C4-2B (cell line): ENCODE data around the gene ARCN1.

ENCODE experiments used
- H3K27ac ChIP-seq: fragments of 450-650 bp; 2 replicates; pipeline ENCODE4 v1.5.1; 2017
- ZFX ChIP-seq: fragments of 450-650 bp; IDR thresholded peaks from 2 replicates; pipeline ENCODE4 v1.6.1; 2017
- TF ChIP-seq, protein P1 (sequence below): fragments of 450-650 bp; conservative IDR thresholded peaks from 2 replicates; pipeline ENCODE4 v1.5.1; 2017; ENCODE audit warnings: mild to moderate bottlenecking

Gene ARCN1

DNA sequence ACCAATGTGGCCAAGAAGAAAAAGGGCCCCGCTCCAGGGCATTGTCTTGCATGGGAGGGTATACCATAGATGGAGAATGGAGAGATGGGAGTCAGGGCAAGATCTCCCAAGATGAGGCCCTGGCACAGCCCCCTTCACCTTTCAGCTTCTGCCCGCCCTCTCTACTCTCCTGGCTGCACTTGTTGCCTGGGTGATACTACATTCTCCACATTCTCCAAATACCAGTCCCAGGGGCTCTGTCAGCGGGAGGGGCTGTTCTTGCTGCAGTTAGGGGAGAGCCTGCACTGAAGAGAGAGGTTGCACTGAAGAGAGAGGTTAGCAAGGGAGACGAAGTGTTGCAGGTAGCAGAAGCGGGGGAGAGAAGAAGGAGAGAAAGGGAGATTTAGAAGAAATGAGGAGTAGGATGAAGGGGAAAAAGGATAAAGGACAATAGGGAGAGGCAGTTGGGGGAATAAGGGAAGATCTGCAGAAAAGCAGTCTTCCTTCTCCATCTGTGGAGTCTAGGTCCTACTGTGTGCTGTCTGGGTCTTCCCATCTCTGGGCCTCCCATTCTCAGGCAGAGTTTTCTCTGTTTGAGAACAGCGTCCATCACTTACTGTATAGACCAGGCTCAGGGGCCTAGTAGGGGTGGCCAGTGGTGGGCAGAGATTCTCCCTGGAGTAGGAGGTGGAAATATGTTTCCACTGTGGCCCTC, 43.2 kb downstream of the ARCN1 start:
- no peak overlapping the region for H3K27ac ChIP-seq
- TF ChIP-seq ZFX, result no peak
- TF ChIP-seq, protein P1, sequence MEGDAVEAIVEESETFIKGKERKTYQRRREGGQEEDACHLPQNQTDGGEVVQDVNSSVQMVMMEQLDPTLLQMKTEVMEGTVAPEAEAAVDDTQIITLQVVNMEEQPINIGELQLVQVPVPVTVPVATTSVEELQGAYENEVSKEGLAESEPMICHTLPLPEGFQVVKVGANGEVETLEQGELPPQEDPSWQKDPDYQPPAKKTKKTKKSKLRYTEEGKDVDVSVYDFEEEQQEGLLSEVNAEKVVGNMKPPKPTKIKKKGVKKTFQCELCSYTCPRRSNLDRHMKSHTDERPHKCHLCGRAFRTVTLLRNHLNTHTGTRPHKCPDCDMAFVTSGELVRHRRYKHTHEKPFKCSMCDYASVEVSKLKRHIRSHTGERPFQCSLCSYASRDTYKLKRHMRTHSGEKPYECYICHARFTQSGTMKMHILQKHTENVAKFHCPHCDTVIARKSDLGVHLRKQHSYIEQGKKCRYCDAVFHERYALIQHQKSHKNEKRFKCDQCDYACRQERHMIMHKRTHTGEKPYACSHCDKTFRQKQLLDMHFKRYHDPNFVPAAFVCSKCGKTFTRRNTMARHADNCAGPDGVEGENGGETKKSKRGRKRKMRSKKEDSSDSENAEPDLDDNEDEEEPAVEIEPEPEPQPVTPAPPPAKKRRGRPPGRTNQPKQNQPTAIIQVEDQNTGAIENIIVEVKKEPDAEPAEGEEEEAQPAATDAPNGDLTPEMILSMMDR, result no peak

DNA sequence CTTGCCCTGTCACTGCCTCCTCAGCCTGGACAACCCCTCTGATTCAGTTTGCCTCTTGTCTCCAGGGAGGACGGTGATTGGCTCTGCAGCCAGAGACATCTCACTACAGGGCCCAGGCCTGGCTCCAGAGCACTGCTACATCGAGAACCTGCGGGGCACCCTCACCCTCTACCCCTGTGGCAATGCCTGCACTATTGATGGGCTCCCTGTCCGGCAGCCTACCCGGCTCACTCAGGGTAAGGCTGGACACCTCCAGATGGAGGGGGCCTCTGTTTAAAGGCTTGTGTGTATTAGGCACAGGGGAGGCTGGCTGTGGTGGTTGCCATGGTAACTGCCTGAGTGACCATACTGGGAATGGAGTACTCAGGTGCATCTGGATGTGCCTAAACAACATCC, 43.8 kb downstream of the ARCN1 start:
- no peak overlapping the region for H3K27ac ChIP-seq

DNA sequence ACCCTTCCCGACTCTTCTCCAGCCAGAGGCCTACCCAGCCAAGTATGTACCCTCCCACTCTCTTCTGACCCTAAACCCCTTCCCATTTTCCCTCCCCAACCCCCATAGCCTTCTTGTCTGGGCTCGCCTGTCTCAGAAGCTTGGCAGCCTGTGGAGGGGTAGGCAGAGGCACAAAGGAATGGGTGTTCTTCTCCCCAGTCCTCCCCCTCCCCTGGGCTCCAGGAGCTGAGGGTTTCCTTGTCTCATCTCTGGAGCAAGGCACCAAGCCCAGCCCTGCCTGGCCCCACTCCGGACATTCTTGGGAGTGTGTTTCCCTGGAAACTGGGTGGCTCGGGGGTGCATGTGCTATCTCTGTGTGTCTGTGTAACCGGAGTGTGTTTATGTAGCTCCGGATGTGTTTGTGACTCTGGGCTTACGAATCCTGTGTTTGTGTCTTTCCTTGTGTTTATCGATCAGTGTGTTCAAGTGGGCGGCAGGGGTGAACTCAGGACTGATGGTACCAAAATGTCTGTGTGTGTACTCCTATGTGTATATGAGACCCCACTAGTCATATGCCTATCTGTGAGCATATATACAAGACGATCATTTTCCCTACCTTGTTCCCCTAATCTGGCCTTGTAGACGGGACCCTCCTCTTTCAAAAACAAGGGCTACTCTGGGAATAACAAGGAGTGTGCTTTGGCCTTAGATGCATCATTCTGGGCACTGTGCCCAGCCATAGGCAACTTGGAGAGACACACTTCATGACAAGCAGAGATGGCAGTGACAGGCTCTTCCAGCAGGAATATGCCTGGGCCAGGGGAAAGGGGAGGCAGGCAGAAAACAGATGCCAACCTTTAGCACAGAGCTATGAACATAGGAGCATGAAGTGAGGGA, 46.1 kb downstream of the ARCN1 start:
- no peak overlapping the region for H3K27ac ChIP-seq
- TF ChIP-seq ZFX, result no peak
- TF ChIP-seq, protein P1, result no peak

More for the DNA sequence above, 43.8 kb downstream of the ARCN1 start:
- TF ChIP-seq ZFX, result no peak
- TF ChIP-seq, protein P1, result no peak

DNA sequence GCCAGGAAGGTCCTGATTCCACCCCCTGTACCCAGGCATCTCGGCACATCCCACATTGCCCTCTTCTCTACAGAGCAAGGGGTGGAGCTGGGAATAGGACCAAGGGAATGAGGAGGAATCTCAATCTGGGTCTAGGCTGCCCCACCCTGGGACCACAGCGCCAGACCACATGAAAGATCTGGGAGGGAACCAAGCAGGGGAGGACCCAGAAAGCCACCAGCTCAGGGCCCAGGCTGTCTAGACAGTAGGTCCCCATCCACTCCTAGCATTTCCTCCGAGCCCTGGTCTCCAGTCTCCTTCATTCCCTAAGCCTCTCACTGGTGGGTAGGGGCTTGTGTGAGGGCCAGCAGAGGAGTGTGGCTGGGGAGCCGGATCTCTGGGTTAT, 46.8 kb downstream of the ARCN1 start:
- no peak overlapping the region for H3K27ac ChIP-seq
- TF ChIP-seq, protein P1, result no peak
- TF ChIP-seq ZFX, result no peak

DNA sequence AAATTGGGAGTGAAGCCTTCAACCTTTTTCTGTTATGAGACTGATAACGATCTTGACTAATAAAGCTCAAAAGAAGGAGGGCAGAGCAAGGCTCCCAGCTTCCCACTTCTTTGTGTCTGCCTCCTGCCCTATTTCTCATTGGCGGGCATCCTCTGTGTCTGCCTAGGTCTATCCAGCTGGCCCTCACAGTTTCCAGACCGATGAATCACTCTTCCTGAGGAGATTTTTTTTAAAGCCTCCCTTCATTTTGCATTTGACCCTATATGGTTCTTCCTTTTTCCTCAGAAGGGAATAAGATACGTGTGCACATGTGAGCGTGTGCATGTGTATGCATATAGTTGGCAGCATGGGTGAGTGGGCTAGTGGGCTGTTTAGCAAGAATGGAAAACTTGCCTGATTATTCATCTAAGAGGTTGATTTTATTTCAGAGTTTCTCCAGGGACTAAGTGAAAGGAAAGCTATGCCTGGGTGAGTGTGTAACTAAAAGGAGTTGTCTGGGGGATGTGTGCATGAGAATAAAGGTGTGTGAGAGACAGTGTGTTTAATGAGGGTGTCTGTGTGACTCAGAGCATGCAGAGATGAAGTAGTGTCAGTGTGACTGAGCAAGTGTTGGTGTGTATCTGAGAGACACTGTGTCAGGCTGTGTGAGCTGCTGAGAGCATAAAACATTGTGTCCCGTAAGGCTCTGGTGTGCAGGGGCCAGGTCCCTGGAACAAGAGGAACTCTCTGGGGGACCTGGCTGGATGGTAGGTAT, 47.4 kb downstream of the ARCN1 start:
- TF ChIP-seq, protein P1, result no peak
- no peak for TF ChIP-seq ZFX
- no peak overlapping the region for H3K27ac ChIP-seq

DNA sequence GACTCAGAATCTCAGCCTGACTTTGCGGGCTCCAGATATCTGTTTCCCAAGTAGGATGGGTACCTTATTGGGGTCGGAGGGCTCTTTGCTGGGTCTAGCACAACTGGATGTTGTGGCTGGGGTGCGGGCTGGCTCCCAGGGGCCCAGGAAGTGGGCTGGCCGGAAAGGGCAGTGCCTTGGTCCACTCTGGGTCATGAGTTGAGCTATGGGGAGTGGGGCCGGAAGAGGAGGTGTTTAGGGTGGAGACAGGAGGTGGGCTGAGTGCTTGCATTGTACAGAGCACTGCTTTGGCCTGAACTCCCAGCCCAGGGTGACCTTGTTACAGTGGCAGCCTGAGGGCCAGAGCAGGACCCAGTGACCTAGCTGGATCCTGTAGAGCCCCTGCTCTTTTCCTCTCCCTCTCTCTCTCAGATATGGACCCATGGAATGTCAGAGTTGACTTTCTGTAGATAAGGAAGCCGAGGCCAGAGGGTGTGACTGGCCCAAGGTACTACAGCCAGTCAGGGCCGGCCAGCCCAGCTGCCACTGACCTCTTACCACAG, 48.4 kb downstream of the ARCN1 start:
- TF ChIP-seq, protein P1, result no peak
- no peak for TF ChIP-seq ZFX
- peak overlapping the region; percentile 65 for H3K27ac ChIP-seq
